ENCODE measurements around the gene TRAF3IP3.

TRAF3IP3 gene

GRCh38 chr1:209769171-209769904, 13.5 kb downstream of the TRAF3IP3 start:
- peak; percentile 86 for DNase-seq (ENCODE audit: low read depth)
- TF ChIP-seq, protein P1, sequence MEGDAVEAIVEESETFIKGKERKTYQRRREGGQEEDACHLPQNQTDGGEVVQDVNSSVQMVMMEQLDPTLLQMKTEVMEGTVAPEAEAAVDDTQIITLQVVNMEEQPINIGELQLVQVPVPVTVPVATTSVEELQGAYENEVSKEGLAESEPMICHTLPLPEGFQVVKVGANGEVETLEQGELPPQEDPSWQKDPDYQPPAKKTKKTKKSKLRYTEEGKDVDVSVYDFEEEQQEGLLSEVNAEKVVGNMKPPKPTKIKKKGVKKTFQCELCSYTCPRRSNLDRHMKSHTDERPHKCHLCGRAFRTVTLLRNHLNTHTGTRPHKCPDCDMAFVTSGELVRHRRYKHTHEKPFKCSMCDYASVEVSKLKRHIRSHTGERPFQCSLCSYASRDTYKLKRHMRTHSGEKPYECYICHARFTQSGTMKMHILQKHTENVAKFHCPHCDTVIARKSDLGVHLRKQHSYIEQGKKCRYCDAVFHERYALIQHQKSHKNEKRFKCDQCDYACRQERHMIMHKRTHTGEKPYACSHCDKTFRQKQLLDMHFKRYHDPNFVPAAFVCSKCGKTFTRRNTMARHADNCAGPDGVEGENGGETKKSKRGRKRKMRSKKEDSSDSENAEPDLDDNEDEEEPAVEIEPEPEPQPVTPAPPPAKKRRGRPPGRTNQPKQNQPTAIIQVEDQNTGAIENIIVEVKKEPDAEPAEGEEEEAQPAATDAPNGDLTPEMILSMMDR (conservative IDR thresholded peaks at IDR 0.05; ENCODE audit: control insufficient read depth, insufficient read depth, low read depth, low read length), result no peak
- H3K4me3 ChIP-seq (ENCODE audit: control insufficient read depth, low read depth, low read length), result no peak overlapping the region

DNA sequence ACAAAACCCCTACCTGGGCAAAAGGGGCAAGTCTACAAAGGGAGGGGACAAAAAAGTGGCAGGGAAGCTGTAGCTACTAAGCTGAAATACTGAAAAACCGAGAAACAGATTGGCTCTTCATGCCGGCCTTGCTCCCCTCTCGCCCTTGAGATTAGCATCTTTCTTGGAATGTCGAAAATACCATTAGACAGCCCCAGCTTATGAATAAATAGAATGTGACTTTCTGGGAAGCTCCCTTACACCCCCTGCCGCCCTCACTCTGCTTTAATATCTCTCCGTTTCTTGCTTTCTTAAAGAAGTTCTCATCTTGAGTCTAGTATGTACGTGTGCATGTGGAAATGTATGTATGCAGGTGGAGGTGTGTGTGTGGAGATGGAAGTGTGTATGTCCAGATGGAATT, 14.1 kb downstream of the TRAF3IP3 start:
- TF ChIP-seq, protein P1 (conservative IDR thresholded peaks at IDR 0.05; ENCODE audit: control insufficient read depth, insufficient read depth, low read depth, low read length), result no peak
- DNase-seq (ENCODE audit: low read depth), result no peak
- no peak overlapping the region for H3K4me3 ChIP-seq (ENCODE audit: control insufficient read depth, low read depth, low read length)

- TF ChIP-seq, protein P1 (conservative IDR thresholded peaks at IDR 0.05; ENCODE audit: control insufficient read depth, insufficient read depth, low read depth, low read length), result no peak
- no peak overlapping the region for H3K4me3 ChIP-seq (ENCODE audit: control insufficient read depth, low read depth, low read length)
- DNase-seq (ENCODE audit: low read depth), result no peak
Measured at GRCh38 chr1:209770636-209771415, 15.0 kb downstream of the TRAF3IP3 start.

- DNase-seq (ENCODE audit: low read depth), result no peak
- TF ChIP-seq, protein P1 (conservative IDR thresholded peaks at IDR 0.05; ENCODE audit: control insufficient read depth, insufficient read depth, low read depth, low read length), result no peak
- H3K4me3 ChIP-seq (ENCODE audit: control insufficient read depth, low read depth, low read length), result no peak overlapping the region
Measured at GRCh38 chr1:209772126-209772525, 16.3 kb downstream of the TRAF3IP3 start.

GRCh38 chr1:209774592-209774991, 18.7 kb downstream of the TRAF3IP3 start:
- no peak overlapping the region for H3K4me3 ChIP-seq (ENCODE audit: control insufficient read depth, low read depth, low read length)
- no peak for DNase-seq (ENCODE audit: low read depth)
- TF ChIP-seq, protein P1 (conservative IDR thresholded peaks at IDR 0.05; ENCODE audit: control insufficient read depth, insufficient read depth, low read depth, low read length), result no peak

DNA sequence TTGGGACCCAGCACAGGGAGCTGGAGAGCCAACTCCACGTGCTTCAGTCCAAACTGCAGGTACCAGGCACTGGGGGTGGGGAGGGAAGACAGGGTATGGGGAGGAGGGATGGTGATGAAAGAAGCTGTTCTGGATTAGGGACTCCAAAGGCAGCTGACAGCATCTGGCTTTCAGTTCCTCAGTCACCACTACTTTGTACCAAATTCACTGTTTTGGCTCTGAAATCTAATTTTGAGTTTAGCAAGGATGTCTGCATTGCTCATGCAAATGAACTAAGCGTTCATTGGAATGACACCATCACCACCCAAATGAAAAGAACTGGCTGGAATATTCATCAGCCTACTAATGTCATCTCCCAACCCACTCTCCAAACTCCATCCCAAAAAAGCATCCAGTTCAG, 19.8 kb downstream of the TRAF3IP3 start:
- DNase-seq (ENCODE audit: low read depth), result no peak
- H3K4me3 ChIP-seq (ENCODE audit: control insufficient read depth, low read depth, low read length), result no peak overlapping the region
- TF ChIP-seq, protein P1 (conservative IDR thresholded peaks at IDR 0.05; ENCODE audit: control insufficient read depth, insufficient read depth, low read depth, low read length), result no peak
